Endothelial cell of umbilical vein (primary cell): Measurements from ENCODE around the gene ARL2BP. TPM values are rescaled to one million over a fixed set of nuclear protein-coding genes. Genes with fewer than 3 reads are reported as not detected.

Source experiments
- BruUV-seq: library from RNA; stranded (reverse); fragments of 400-500 nt; replicated peaks from 2 replicates; lab custom pipeline; 2021; lab: Mats Ljungman, UMichigan
- CTCF ChIA-PET: fragments of 300-600, 350-600 bp; sonication (Branson Sonifier 250); formaldehyde crosslinking; loops from one replicate; lab custom pipeline; 2021; ENCODE audit warnings: antibody characterized with exemption, inconsistent platforms; lab: Charles Lee
- POLR2A ChIA-PET: fragments of 300-600, 350-600 bp; sonication (Branson Sonifier 250); formaldehyde crosslinking; loops from one replicate; lab custom pipeline; 2021; ENCODE audit warnings: antibody characterized with exemption, inconsistent platforms; lab: Charles Lee
- DNase-seq: peaks from one replicate; pipeline ENCODE4 v3.0.0-alpha.2; 2011; ENCODE audit warnings: low read depth, low spot score
- FAIRE-seq: peaks from 2 replicates; lab custom pipeline; 2011; peaks lifted over from hg19 to GRCh38; lab: Jason Lieb, UNC
- H2AFZ ChIP-seq: 2 replicates; pipeline ENCODE4 v1.6.0; 2012; ENCODE audit warnings: low read depth, low read length, control low read depth, inconsistent platforms
- H3K27ac ChIP-seq: 2 replicates; pipeline ENCODE4 v1.5.1; 2011; ENCODE audit warnings: low read depth, mild to moderate bottlenecking, control low read depth, low read length, moderate library complexity; ENCODE audit not compliant: insufficient read depth
- H3K27me3 ChIP-seq, 2 experiments: 2 replicates each; pipeline versions ENCODE4 v1.6.0 to v1.6.1; 2011; ENCODE audit warnings: low read length in 2 of 2, mixed read lengths in 1 of 2; ENCODE audit not compliant: control insufficient read depth in 2 of 2, insufficient read depth in 2 of 2
- H3K36me3 ChIP-seq, 2 experiments: 2 replicates in 1 of 2; 3 replicates in 1 of 2; pipeline ENCODE4 v1.5.1; 2011; ENCODE audit warnings: low read length in 2 of 2, mild to moderate bottlenecking in 1 of 2, moderate library complexity in 1 of 2; ENCODE audit not compliant: control insufficient read depth in 2 of 2, insufficient read depth in 2 of 2; ENCODE audit errors: extremely low read depth in 1 of 2
- H3K4me1 ChIP-seq: 3 replicates; pipeline ENCODE4 v1.5.1; 2011; ENCODE audit warnings: mild to moderate bottlenecking, low read length; ENCODE audit not compliant: control insufficient read depth, insufficient read depth; ENCODE audit errors: extremely low read depth
- H3K4me2 ChIP-seq: 2 replicates; pipeline ENCODE4 v1.6.1; 2011; ENCODE audit warnings: low read length, control low read depth, mixed read lengths; ENCODE audit not compliant: insufficient read depth
- H3K4me3 ChIP-seq, 3 experiments: fragments of 200-600 bp in 1 of 3; sonication (generic), shearing (Covaris generic) in 1 of 3; replicated peaks in 1 of 3; 2 replicates each; pipeline ENCODE4 v1.5.1; 2011 to 2016; ENCODE audit warnings: control low read depth in 3 of 3, low read length in 3 of 3, mild to moderate bottlenecking in 2 of 3, inconsistent platforms in 1 of 3, low read depth in 1 of 3, moderate library complexity in 1 of 3; ENCODE audit not compliant: insufficient read depth in 1 of 3
- H3K79me2 ChIP-seq: 2 replicates; pipeline ENCODE4 v1.6.0; 2012; ENCODE audit warnings: low read length, inconsistent platforms; ENCODE audit not compliant: control insufficient read depth, insufficient read depth
- H3K9ac ChIP-seq: replicated peaks from 2 replicates; pipeline ENCODE3; 2011; ENCODE audit warnings: low read length, control low read depth; ENCODE audit not compliant: insufficient read depth; ENCODE audit errors: extremely low read depth
- H3K9me1 ChIP-seq: replicated peaks from 3 replicates; pipeline ENCODE4 v1.6.0; 2011; ENCODE audit warnings: mild to moderate bottlenecking, low read length; ENCODE audit not compliant: control insufficient read depth, insufficient read depth; ENCODE audit errors: extremely low read depth
- H3K9me3 ChIP-seq: replicated peaks from 2 replicates; pipeline ENCODE4 v1.5.1; 2012; ENCODE audit warnings: low read length, inconsistent platforms; ENCODE audit not compliant: control insufficient read depth, insufficient read depth
- H4K20me1 ChIP-seq: replicated peaks from 2 replicates; pipeline ENCODE3; 2011; ENCODE audit warnings: mild to moderate bottlenecking, low read length; ENCODE audit not compliant: control insufficient read depth, insufficient read depth; ENCODE audit errors: extremely low read depth
- EZH2 ChIP-seq: IDR thresholded peaks from 2 replicates; pipeline ENCODE4 v1.6.1; 2012; ENCODE audit warnings: borderline replicate concordance, low read depth, mild to moderate bottlenecking, moderate library complexity, low read length, inconsistent platforms; ENCODE audit not compliant: severe bottlenecking
- FOS ChIP-seq: IDR thresholded peaks from 2 replicates; pipeline ENCODE4 v1.6.1; 2011; ENCODE audit warnings: mild to moderate bottlenecking, low read length, moderate library complexity, borderline replicate concordance; ENCODE audit not compliant: insufficient read depth
- GATA2 ChIP-seq: IDR thresholded peaks from 2 replicates; pipeline ENCODE4 v1.7.0; 2011; ENCODE audit warnings: low read depth, mild to moderate bottlenecking, moderate library complexity, mixed read lengths, low read length; ENCODE audit not compliant: insufficient read length, insufficient read depth
- JUN ChIP-seq: IDR thresholded peaks from 2 replicates; pipeline ENCODE4 v1.6.1; 2011; ENCODE audit warnings: borderline replicate concordance, low read depth; ENCODE audit not compliant: insufficient read length, insufficient read depth
- MYC ChIP-seq: IDR thresholded peaks from one replicate; pipeline ENCODE4 v1.6.1; 2011; ENCODE audit warnings: mild to moderate bottlenecking, low read depth, low read length
- POLR2A ChIP-seq: IDR thresholded peaks from 2 replicates; pipeline ENCODE4 v1.6.1; 2012; ENCODE audit warnings: low read depth, mild to moderate bottlenecking, control low read depth, low read length
- POLR2AphosphoS5 ChIP-seq: IDR thresholded peaks from 2 replicates; pipeline ENCODE4 v1.6.1; 2012; ENCODE audit warnings: low read depth, mild to moderate bottlenecking, control low read depth, low read length, moderate library complexity; ENCODE audit not compliant: insufficient read depth
- dilution Hi-C: fragments of 300-500 bp; cut with MboI; formaldehyde crosslinking; loops from one replicate; pipeline ENCODE4 v1.15.0; 2019; ENCODE audit warnings: low sequenced_read_pairs; ENCODE audit not compliant: extremely low pct_ligation_motif_present
- intact Hi-C: fragments of 100-400 bp; cut with micrococcal nuclease; formaldehyde crosslinking; loops from one replicate; pipeline ENCODE4 v1.10.0; 2022
- polyA plus RNA-seq, 4 experiments: library from polyadenylated mRNA; depleted of rRNA in 3 of 4; stranded (reverse) in 3 of 4; unstranded in 1 of 4; fragments of >200 nt; gene quantifications; 2 replicates each; pipeline versions ENCODE4 v1.2.1 to v1.2.3, GENCODE V29; 2011 to 2012; ENCODE audit warnings: missing spikeins in 1 of 4
- total RNA-seq: library from RNA; stranded (reverse); gene quantifications from 2 replicates; pipeline ENCODE4 v1.2.3, GENCODE V29; 2021
- TF ChIP-seq, protein P1 (sequence below), 2 donors: IDR thresholded peaks; 1 replicate in 1 of 2; 2 replicates in 1 of 2; pipeline ENCODE4 v1.5.1; 2011; ENCODE audit warnings: low read length in 2 of 2, mild to moderate bottlenecking in 2 of 2, moderate library complexity in 2 of 2, control low read depth in 1 of 2, inconsistent platforms in 1 of 2, low read depth in 1 of 2; ENCODE audit not compliant: insufficient read depth in 1 of 2; ENCODE audit errors: extremely low read depth in 1 of 2
- TF ChIP-seq, protein P2 (sequence below): IDR thresholded peaks from 2 replicates; pipeline ENCODE4 v1.6.1; 2011; ENCODE audit not compliant: insufficient read depth, insufficient read length

ARL2BP gene
- total and polyA plus RNA-seq, 2 donors (not counting 3 experiments of a cell fraction or from before 2014, with no cell fraction given) = 80.4 to 111 TPM

DNA sequence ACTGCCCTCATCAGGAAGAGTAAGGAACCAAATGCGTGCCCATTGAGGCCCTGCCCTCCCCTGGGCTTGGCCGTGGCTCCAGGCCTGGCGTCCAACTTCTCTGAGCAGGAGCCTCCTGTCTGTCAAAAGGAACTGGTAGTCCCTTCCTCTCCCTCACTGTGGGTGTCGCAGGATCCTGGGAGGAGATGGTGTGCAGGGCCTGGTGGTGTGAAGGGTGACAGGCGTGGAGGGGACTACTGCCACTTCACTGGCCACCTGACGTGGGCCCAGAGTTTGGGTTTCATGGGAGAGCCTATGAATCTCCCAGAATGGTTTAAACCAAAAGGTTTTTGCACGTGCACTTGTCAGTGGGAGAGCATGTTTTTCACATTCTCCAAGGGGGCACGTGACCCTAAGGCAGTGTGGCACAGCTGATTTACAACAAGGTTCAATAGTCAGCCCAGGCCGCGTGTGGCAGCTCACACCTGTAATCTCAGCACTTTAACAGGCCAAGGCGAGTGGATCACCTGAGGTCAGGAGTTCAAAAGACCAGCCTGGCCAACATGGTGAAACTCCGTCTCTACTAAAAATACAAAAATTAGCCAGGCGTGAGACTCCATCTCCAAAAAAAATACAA lies 12.5 kb downstream of the ARL2BP start:
- Histone ChIP-seq H3K9ac (no peak overlapping the region), H4K20me1 (no peaks in the 10 kb centered on the region), H3K4me1 (peaks cover 24% of the 10 kb centered on the region), H2AFZ (no peak overlapping the region), H3K27ac (no peak overlapping the region), H3K79me2 (no peaks in the 10 kb centered on the region), H3K27me3 (no peaks in the 10 kb centered on the region), H3K36me3 (peaks cover 0 to under 1% of the 10 kb centered on the region in 2 experiments), H3K4me2 (no peak overlapping the region), H3K9me1 (no peaks in the 10 kb centered on the region), H3K4me3 (no peak overlapping the region), H3K9me3 (no peaks in the 10 kb centered on the region)
- intact Hi-C loops (no loop called here), dilution Hi-C loops (no loop called here)
- no TSS peak for BruUV-seq
- DNase-seq (no peak), FAIRE-seq (peak; percentile 37)
- POLR2A ChIA-PET = no interaction called here
- TF ChIP-seq GATA2 (no peak), JUN (no peak), POLR2A (no peak), POLR2AphosphoS5 (no peak), MYC (no peak), EZH2 (no peak), FOS (no peak)
- TF ChIP-seq, protein P1, sequence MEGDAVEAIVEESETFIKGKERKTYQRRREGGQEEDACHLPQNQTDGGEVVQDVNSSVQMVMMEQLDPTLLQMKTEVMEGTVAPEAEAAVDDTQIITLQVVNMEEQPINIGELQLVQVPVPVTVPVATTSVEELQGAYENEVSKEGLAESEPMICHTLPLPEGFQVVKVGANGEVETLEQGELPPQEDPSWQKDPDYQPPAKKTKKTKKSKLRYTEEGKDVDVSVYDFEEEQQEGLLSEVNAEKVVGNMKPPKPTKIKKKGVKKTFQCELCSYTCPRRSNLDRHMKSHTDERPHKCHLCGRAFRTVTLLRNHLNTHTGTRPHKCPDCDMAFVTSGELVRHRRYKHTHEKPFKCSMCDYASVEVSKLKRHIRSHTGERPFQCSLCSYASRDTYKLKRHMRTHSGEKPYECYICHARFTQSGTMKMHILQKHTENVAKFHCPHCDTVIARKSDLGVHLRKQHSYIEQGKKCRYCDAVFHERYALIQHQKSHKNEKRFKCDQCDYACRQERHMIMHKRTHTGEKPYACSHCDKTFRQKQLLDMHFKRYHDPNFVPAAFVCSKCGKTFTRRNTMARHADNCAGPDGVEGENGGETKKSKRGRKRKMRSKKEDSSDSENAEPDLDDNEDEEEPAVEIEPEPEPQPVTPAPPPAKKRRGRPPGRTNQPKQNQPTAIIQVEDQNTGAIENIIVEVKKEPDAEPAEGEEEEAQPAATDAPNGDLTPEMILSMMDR (IDR thresholded peaks at IDR 0.05; ENCODE audit: extremely low read depth in 1 of 2, insufficient read depth in 1 of 2, low read depth in 1 of 2, low read length in 2 of 2) = no peak
- TF ChIP-seq, protein P2, sequence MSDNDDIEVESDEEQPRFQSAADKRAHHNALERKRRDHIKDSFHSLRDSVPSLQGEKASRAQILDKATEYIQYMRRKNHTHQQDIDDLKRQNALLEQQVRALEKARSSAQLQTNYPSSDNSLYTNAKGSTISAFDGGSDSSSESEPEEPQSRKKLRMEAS = no peak
- CTCF ChIA-PET = interaction anchor here (1.3 kb wide), 1 partner anchor 12 kb away, joined by 5 read pairs; the partner anchor contains the start of gene ARL2BP
